ENCODE measurements around the gene VEPH1. TPM values are rescaled to one million over a fixed set of nuclear protein-coding genes. Genes with fewer than 3 reads are reported as not detected.

Gene VEPH1
- total RNA-seq, 1 experiment from 2014 or later: 0.32 TPM

- Histone ChIP-seq H3K4me3 (ENCODE audit: low read depth, low read length, poor library complexity, severe bottlenecking) (no peak overlapping the region), H3K4me1 (ENCODE audit: insufficient read depth, low read length, poor library complexity, severe bottlenecking) (peaks cover 15% of the 10 kb centered on the region), H3K9me3 (ENCODE audit: low read depth, low read length, poor library complexity, severe bottlenecking) (no peaks in the 10 kb centered on the region), H3K27ac (ENCODE audit: low read depth, low read length, poor library complexity, severe bottlenecking) (no peak overlapping the region), H3K27me3 (replicated peaks; ENCODE audit: insufficient read depth, low read depth, low read length, poor library complexity) (no peaks in the 10 kb centered on the region), H3K36me3 (ENCODE audit: insufficient read depth, low read length, poor library complexity, severe bottlenecking) (no peaks in the 10 kb centered on the region)
- intact Hi-C loops (cut with micrococcal nuclease; ENCODE audit: unreplicated experiment): loop anchor here (5.0 kb wide), 1 partner anchor 245 kb away; no protein-coding TSS in a partner anchor
- CTCF ChIA-PET: no interaction called here
- DNase-seq (ENCODE audit: low spot score): peak; percentile 66
- no TSS peak for BruUV-seq (replicated peaks)
- peak; percentile 71 for TF ChIP-seq CTCF (conservative IDR thresholded peaks at IDR 0.05; ENCODE audit: low read depth, low read length)
- TF ChIP-seq EZH2 (IDR thresholded peaks at IDR 0.05; ENCODE audit: borderline replicate concordance, low read depth, low read length, poor library complexity, severe bottlenecking): no peak
- POLR2A ChIA-PET (ENCODE audit: low non-redundant PET): no interaction called here
Observed at GRCh38 chr3:157447026-157447694, 56.1 kb downstream of the VEPH1 start.

GRCh38 chr3:157445857-157446256, 57.4 kb downstream of the VEPH1 start:
- no peak overlapping the region for H3K4me3 ChIP-seq (ENCODE audit: low read depth, low read length, poor library complexity, severe bottlenecking)
- CTCF ChIA-PET: no interaction called here
- H3K36me3 ChIP-seq (ENCODE audit: insufficient read depth, low read length, poor library complexity, severe bottlenecking): no peaks in the 10 kb centered on the region
- H3K27ac ChIP-seq (ENCODE audit: low read depth, low read length, poor library complexity, severe bottlenecking): no peak overlapping the region
- TF ChIP-seq CTCF (conservative IDR thresholded peaks at IDR 0.05; ENCODE audit: low read depth, low read length) (no peak), EZH2 (IDR thresholded peaks at IDR 0.05; ENCODE audit: borderline replicate concordance, low read depth, low read length, poor library complexity, severe bottlenecking) (no peak)
- H3K27me3 ChIP-seq (replicated peaks; ENCODE audit: insufficient read depth, low read depth, low read length, poor library complexity): no peaks in the 10 kb centered on the region
- no peaks in the 10 kb centered on the region for H3K9me3 ChIP-seq (ENCODE audit: low read depth, low read length, poor library complexity, severe bottlenecking)
- POLR2A ChIA-PET (ENCODE audit: low non-redundant PET): interaction anchor here (0.7 kb wide), 1 partner anchor 153 kb away, joined by 3 read pairs; no protein-coding TSS in a partner anchor
- BruUV-seq (replicated peaks): no TSS peak
- intact Hi-C loops (cut with micrococcal nuclease; ENCODE audit: unreplicated experiment): loop anchor here (5.0 kb wide), 1 partner anchor 244 kb away; no protein-coding TSS in a partner anchor
- peak; percentile 22 for DNase-seq (ENCODE audit: low spot score)
- peaks cover 15% of the 10 kb centered on the region for H3K4me1 ChIP-seq (ENCODE audit: insufficient read depth, low read length, poor library complexity, severe bottlenecking)

GRCh38 chr3:157444797-157445184, 58.4 kb downstream of the VEPH1 start:
- no peak for TF ChIP-seq EZH2 (IDR thresholded peaks at IDR 0.05; ENCODE audit: borderline replicate concordance, low read depth, low read length, poor library complexity, severe bottlenecking)
- TF ChIP-seq CTCF (conservative IDR thresholded peaks at IDR 0.05; ENCODE audit: low read depth, low read length): no peak
- Histone ChIP-seq H3K4me1 (ENCODE audit: insufficient read depth, low read length, poor library complexity, severe bottlenecking) (peaks cover 15% of the 10 kb centered on the region), H3K27ac (ENCODE audit: low read depth, low read length, poor library complexity, severe bottlenecking) (no peak overlapping the region), H3K4me3 (ENCODE audit: low read depth, low read length, poor library complexity, severe bottlenecking) (no peak overlapping the region), H3K9me3 (ENCODE audit: low read depth, low read length, poor library complexity, severe bottlenecking) (no peaks in the 10 kb centered on the region), H3K36me3 (ENCODE audit: insufficient read depth, low read length, poor library complexity, severe bottlenecking) (no peaks in the 10 kb centered on the region), H3K27me3 (replicated peaks; ENCODE audit: insufficient read depth, low read depth, low read length, poor library complexity) (no peaks in the 10 kb centered on the region)
- no peak for DNase-seq (ENCODE audit: low spot score)
- ChIA-PET CTCF (no interaction called here), POLR2A (ENCODE audit: low non-redundant PET) (no interaction called here)
- BruUV-seq (replicated peaks): no TSS peak
- intact Hi-C loops (cut with micrococcal nuclease; ENCODE audit: unreplicated experiment): loop anchor here (5.0 kb wide), 1 partner anchor 242 kb away; no protein-coding TSS in a partner anchor

All from A673 (cell line).